HAP-1 (cell line): ENCODE measurements around the gene TMPRSS3.

Experiments used
- DNase-seq, 2 experiments: peaks; one replicate each; pipeline ENCODE4 v3.0.0-alpha.2; 2016 to 2020; ENCODE audit warnings: low spot score in 2 of 2
- H3K27me3 ChIP-seq: fragments of 250-450 bp; sonication (Bioruptor Pico); 2 replicates; pipeline ENCODE4 v1.5.1; 2020; ENCODE audit warnings: low read depth, mild to moderate bottlenecking, moderate library complexity
- H3K36me3 ChIP-seq: fragments of 250-450 bp; sonication (Bioruptor Pico); replicated peaks from 2 replicates; pipeline ENCODE4 v1.5.1; 2020; ENCODE audit warnings: mild to moderate bottlenecking
- H3K4me1 ChIP-seq: fragments of 250-450 bp; sonication (Bioruptor Pico); 2 replicates; pipeline ENCODE4 v1.5.1; 2020; ENCODE audit warnings: mild to moderate bottlenecking
- H3K4me3 ChIP-seq: fragments of 250-450 bp; sonication (Bioruptor Pico); 2 replicates; pipeline ENCODE4 v1.5.1; 2020; ENCODE audit warnings: mild to moderate bottlenecking, moderate library complexity
- H3K9me3 ChIP-seq: fragments of 250-450 bp; sonication (Bioruptor Pico); 2 replicates; pipeline ENCODE4 v1.5.1; 2020; ENCODE audit warnings: mild to moderate bottlenecking, moderate library complexity
- in situ Hi-C: fragments of 300-500 bp; cut with MboI; formaldehyde crosslinking; loops from 3 replicates; pipeline ENCODE4 v1.14.3; 2020; ENCODE audit warnings: low sequenced_read_pairs, inconsistent platforms, mixed read lengths

TMPRSS3 gene

GRCh38 chr21:42337276-42337675 lies 58.6 kb downstream of the TMPRSS3 start:
- H3K36me3 ChIP-seq, result no peaks in the 10 kb centered on the region
- no peaks in the 10 kb centered on the region for H3K9me3 ChIP-seq
- in situ Hi-C loops, result no loop called here
- H3K4me3 ChIP-seq, result no peak overlapping the region
- DNase-seq, result no peak
- H3K27me3 ChIP-seq, result no peaks in the 10 kb centered on the region
- no peaks in the 10 kb centered on the region for H3K4me1 ChIP-seq

- in situ Hi-C loops, result no loop called here
- H3K4me3 ChIP-seq, result no peak overlapping the region
- no peaks in the 10 kb centered on the region for H3K36me3 ChIP-seq
- H3K4me1 ChIP-seq, result no peaks in the 10 kb centered on the region
- no peaks in the 10 kb centered on the region for H3K27me3 ChIP-seq
- H3K9me3 ChIP-seq, result no peaks in the 10 kb centered on the region
- no peak for DNase-seq
Measured at GRCh38 chr21:42336054-42336453, 59.8 kb downstream of the TMPRSS3 start.

- no peak for DNase-seq
- Histone ChIP-seq H3K27me3 (no peaks in the 10 kb centered on the region), H3K9me3 (no peaks in the 10 kb centered on the region), H3K36me3 (no peaks in the 10 kb centered on the region), H3K4me3 (no peak overlapping the region), H3K4me1 (no peaks in the 10 kb centered on the region)
- in situ Hi-C loops, result no loop called here
Measured at GRCh38 chr21:42332557-42333317, 63.1 kb downstream of the TMPRSS3 start.

GRCh38 chr21:42331660-42332059 lies 64.2 kb downstream of the TMPRSS3 start:
- no peak for DNase-seq
- in situ Hi-C loops, result no loop called here
- Histone ChIP-seq H3K4me1 (no peaks in the 10 kb centered on the region), H3K36me3 (no peaks in the 10 kb centered on the region), H3K27me3 (no peaks in the 10 kb centered on the region), H3K4me3 (no peak overlapping the region), H3K9me3 (no peaks in the 10 kb centered on the region)

GRCh38 chr21:42330380-42331371 lies 65.2 kb downstream of the TMPRSS3 start:
- Histone ChIP-seq H3K27me3 (no peaks in the 10 kb centered on the region), H3K4me1 (no peaks in the 10 kb centered on the region), H3K4me3 (no peak overlapping the region), H3K9me3 (no peaks in the 10 kb centered on the region), H3K36me3 (no peaks in the 10 kb centered on the region)
- in situ Hi-C loops, result no loop called here
- no peak for DNase-seq

- Histone ChIP-seq H3K36me3 (no peaks in the 10 kb centered on the region), H3K4me1 (no peaks in the 10 kb centered on the region), H3K27me3 (no peaks in the 10 kb centered on the region), H3K4me3 (no peak overlapping the region), H3K9me3 (no peaks in the 10 kb centered on the region)
- no peak for DNase-seq
- in situ Hi-C loops, result no loop called here
Measured at GRCh38 chr21:42324896-42325295, 71.0 kb downstream of the TMPRSS3 start.
